ENCODE measurements around the gene GID8. TPM values are rescaled to one million over a fixed set of nuclear protein-coding genes. Genes with fewer than 3 reads are reported as not detected.

Gene GID8
- total and polyA plus RNA-seq, 8 donors, result 10.8 to 39.3 (median 15.5) TPM

DNA sequence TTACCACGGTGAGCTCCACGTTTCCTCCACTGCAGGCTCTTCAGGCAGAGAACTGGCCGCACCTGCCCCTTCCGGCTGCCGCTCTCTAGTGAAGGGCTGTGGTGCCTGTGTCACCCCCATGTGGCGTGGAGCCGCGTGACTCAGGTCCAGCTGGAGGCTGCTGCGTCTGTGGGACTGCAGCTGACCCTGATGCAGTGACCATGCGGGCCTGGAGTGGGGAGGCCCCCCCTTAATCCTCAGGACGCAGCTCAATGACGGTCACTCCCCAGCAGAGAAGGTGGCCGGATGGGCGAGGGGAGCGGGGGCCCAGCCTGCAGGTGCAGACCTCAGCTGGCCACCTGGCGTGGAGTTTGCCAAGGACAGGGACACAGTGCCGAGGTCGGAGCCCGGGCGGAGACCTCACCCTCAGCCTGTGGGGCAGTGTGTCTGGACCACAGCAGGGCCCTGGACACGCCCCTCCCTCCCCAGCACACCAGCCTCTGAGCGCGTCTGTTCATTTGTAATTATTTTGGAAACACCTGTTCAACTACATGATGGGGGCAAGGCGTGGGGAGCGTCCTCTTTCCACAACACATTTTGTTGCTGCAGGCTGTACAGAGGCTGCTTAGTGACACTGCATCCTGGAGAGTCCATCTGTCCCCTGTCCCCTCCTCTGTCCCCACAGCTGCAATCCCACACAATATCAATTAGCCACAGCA is 58.1 kb downstream of the GID8 start:
- Histone ChIP-seq H3K9me3 (peaks cover 0 to 7% (median 0%) of the 10 kb centered on the region in 4 donors), H3K4me1 (no peaks in the 10 kb centered on the region), H3K27me3 (peaks cover 5 to 98% (median 58%) of the 10 kb centered on the region in 3 donors), H3K36me3 (no peaks in the 10 kb centered on the region), H3K27ac (no peak overlapping the region), H3K4me3 (no peak overlapping the region)
- TF ChIP-seq POLR2A (IDR thresholded peaks at IDR 0.05) (no peak), EP300 (IDR thresholded peaks at IDR 0.05) (no peak), POLR2AphosphoS5 (IDR thresholded peaks at IDR 0.05) (no peak)
- TF ChIP-seq, protein P1, sequence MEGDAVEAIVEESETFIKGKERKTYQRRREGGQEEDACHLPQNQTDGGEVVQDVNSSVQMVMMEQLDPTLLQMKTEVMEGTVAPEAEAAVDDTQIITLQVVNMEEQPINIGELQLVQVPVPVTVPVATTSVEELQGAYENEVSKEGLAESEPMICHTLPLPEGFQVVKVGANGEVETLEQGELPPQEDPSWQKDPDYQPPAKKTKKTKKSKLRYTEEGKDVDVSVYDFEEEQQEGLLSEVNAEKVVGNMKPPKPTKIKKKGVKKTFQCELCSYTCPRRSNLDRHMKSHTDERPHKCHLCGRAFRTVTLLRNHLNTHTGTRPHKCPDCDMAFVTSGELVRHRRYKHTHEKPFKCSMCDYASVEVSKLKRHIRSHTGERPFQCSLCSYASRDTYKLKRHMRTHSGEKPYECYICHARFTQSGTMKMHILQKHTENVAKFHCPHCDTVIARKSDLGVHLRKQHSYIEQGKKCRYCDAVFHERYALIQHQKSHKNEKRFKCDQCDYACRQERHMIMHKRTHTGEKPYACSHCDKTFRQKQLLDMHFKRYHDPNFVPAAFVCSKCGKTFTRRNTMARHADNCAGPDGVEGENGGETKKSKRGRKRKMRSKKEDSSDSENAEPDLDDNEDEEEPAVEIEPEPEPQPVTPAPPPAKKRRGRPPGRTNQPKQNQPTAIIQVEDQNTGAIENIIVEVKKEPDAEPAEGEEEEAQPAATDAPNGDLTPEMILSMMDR (IDR thresholded peaks at IDR 0.05), result no peak
- WGBS, 5 donors, result 63 to 73% (median 69%) methylated on average over 19 to 25 of the region's 25 CpGs
- DNase-seq, result no peak
- intact Hi-C loops (cut with DNase I; ENCODE audit: low total_unique reads), result no loop called here

DNA sequence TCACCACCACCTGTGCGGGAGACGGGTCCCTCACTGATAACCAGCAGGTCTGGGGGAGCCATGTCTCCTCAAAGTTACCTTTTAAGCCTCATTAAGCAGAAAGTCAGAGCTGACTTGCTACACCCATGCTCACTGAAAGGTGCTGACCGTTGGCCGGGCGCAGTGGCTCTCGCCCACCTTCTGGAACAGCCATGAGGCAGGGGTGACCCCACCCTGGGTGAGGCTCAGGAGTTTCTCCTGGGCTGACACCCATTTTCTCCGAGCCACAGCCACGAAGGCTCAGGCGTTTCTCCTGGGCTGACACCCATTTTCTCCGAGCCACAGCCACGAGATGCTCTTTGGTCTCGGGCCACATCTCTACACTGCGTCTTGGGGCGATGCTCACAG is 58.6 kb downstream of the GID8 start:
- 82 to 91% (median 86%) methylated on average over 10 to 14 of the region's 14 CpGs for WGBS, 5 donors
- Histone ChIP-seq H3K27ac (no peak overlapping the region), H3K27me3 (peaks cover 5 to 98% (median 59%) of the 10 kb centered on the region in 3 donors), H3K4me1 (no peaks in the 10 kb centered on the region), H3K36me3 (no peaks in the 10 kb centered on the region), H3K4me3 (no peak overlapping the region), H3K9me3 (peaks cover 0 to 7% (median 0%) of the 10 kb centered on the region in 4 donors)
- intact Hi-C loops (cut with DNase I; ENCODE audit: low total_unique reads), result no loop called here
- TF ChIP-seq POLR2AphosphoS5 (IDR thresholded peaks at IDR 0.05) (no peak), POLR2A (IDR thresholded peaks at IDR 0.05) (no peak), EP300 (IDR thresholded peaks at IDR 0.05) (no peak)
- TF ChIP-seq, protein P1 (IDR thresholded peaks at IDR 0.05), result no peak
- DNase-seq, result no peak

DNA sequence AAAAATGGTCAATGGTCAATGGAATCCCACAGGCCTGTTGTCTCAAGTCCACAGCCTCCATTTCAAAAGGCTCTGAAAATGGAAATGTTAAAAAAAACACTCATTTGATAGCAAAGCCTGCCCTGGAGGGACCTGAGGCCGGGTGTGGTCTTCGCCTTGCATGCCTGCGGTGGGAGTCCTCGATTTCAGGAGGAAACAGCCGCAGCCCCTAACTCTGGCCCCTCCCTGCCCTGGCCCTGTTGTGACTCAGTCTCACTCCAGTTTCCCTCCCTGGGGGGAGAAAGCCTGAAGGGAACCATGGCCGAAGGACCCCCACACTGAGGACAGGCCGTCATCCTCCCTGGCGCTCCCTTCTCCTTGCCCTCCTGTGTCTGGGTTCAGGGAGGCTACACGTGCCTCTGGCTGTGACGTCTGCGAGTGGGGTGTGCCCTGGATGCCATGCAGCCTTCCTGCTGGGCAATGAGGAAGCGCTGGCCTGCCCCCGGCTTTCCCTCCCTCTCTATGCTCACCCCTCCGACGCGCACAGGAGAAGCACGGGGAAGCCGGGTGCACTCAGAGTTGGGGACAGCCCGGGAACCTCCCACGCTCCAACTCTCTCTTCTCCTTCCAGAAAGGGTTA is 59.6 kb downstream of the GID8 start:
- intact Hi-C loops (cut with DNase I; ENCODE audit: low total_unique reads), result no loop called here
- 23 to 28% (median 26%) methylated on average over 17 to 20 of the region's 20 CpGs for WGBS, 5 donors
- Histone ChIP-seq H3K36me3 (no peaks in the 10 kb centered on the region), H3K4me1 (no peaks in the 10 kb centered on the region), H3K27ac (no peak overlapping the region), H3K4me3 (no peak overlapping the region), H3K9me3 (peaks cover 0 to 7% (median 0%) of the 10 kb centered on the region in 4 donors), H3K27me3 (peaks cover 5 to 98% (median 68%) of the 10 kb centered on the region in 3 donors)
- no peak for DNase-seq
- TF ChIP-seq POLR2AphosphoS5 (IDR thresholded peaks at IDR 0.05) (no peak), POLR2A (IDR thresholded peaks at IDR 0.05) (no peak), EP300 (IDR thresholded peaks at IDR 0.05) (no peak)
- TF ChIP-seq, protein P1 (IDR thresholded peaks at IDR 0.05), result no peak

Other genes with a start within 250 kb of the GID8 start
- gene NTSR1, start 229.3 kb upstream of the GID8 start, total RNA-seq, result 10 to 100 TPM in 1 of 5 donors, not detected in 4; 15.9 TPM
- under 1 TPM in 2 of 3 donors, not detected in 1; 0.06 to 0.28 TPM for gene NTSR1, start 229.3 kb upstream of the GID8 start, polyA plus RNA-seq
- 10 to 100 TPM in 4 of 5 donors, 1 to 10 TPM in 1; 5.4 to 17.9 (median 10.5) TPM for gene MRGBP, start 141.7 kb upstream of the GID8 start, total RNA-seq
- 10 to 100 TPM in 1 of 3 donors, 1 to 10 TPM in 2; 6.6 to 10.7 (median 8.1) TPM for gene MRGBP, start 141.7 kb upstream of the GID8 start, polyA plus RNA-seq
- 10 to 100 TPM; 20.1 to 75.3 (median 43.2) TPM for gene OGFR, start 133.3 kb upstream of the GID8 start, total RNA-seq
- gene OGFR, start 133.3 kb upstream of the GID8 start, polyA plus RNA-seq, result 10 to 100 TPM; 31.9 to 51.9 (median 41.5) TPM
- 10 to 100 TPM in 1 of 5 donors, 1 to 10 TPM in 1, not detected in 3; 2.3 to 18.2 TPM for gene COL9A3, start 121.1 kb upstream of the GID8 start, total RNA-seq
- gene COL9A3, start 121.1 kb upstream of the GID8 start, polyA plus RNA-seq, result 1 to 10 TPM; 2.4 to 5.2 (median 3.9) TPM
- 10 to 100 TPM in 2 of 5 donors, 1 to 10 TPM in 3; 3.0 to 29.5 (median 9.5) TPM for gene TCFL5, start 76.3 kb upstream of the GID8 start, total RNA-seq
- gene TCFL5, start 76.3 kb upstream of the GID8 start, polyA plus RNA-seq, result 1 to 10 TPM; 4.8 to 5.7 (median 5.0) TPM
- gene DIDO1, start 11.6 kb upstream of the GID8 start, total RNA-seq, result 100 to 1,000 TPM in 1 of 5 donors, 10 to 100 TPM in 4; 56.0 to 117 (median 74.2) TPM
- 10 to 100 TPM in 2 of 3 donors, 1 to 10 TPM in 1; 8.1 to 14.2 (median 14.1) TPM for gene DIDO1, start 11.6 kb upstream of the GID8 start, polyA plus RNA-seq
- 10 to 100 TPM in 4 of 5 donors, 1 to 10 TPM in 1; 9.0 to 76.4 (median 18.7) TPM for gene SLC17A9, start 14.6 kb downstream of the GID8 start, total RNA-seq
- gene SLC17A9, start 14.6 kb downstream of the GID8 start, polyA plus RNA-seq, result 1 to 10 TPM; 1.1 to 10.0 (median 5.8) TPM
- gene BHLHE23, start 68.8 kb downstream of the GID8 start, total RNA-seq, result under 1 TPM in 1 of 5 donors, not detected in 4; 0.55 TPM
- not detected for gene BHLHE23, start 68.8 kb downstream of the GID8 start, polyA plus RNA-seq